Activated naive CD8-positive, alpha-beta T cell treated with anti-CD3 and anti-CD28 coated beads for 36 hours (primary cell): ENCODE data around the gene CPXM1. TPM values are rescaled to one million over a fixed set of nuclear protein-coding genes. Genes with fewer than 3 reads are reported as not detected.

Source experiments
- DNase-seq: peaks from one replicate; pipeline ENCODE4 v3.0.0; 2021
- H3K27ac Mint-ChIP-seq: one replicate; pipeline ENCODE4 v1.8.0; 2022; ENCODE audit warnings: mild to moderate bottlenecking, moderate library complexity, mixed read lengths
- H3K27me3 Mint-ChIP-seq: one replicate; pipeline ENCODE4 v1.8.0; 2022; ENCODE audit warnings: mild to moderate bottlenecking, mixed read lengths
- H3K36me3 Mint-ChIP-seq: one replicate; pipeline ENCODE4 v1.8.0; 2021; ENCODE audit warnings: mild to moderate bottlenecking, mixed read lengths
- H3K4me1 Mint-ChIP-seq: one replicate; pipeline ENCODE4 v1.8.0; 2021; ENCODE audit warnings: mixed read lengths
- H3K4me3 Mint-ChIP-seq: one replicate; pipeline ENCODE4 v1.8.0; 2022; ENCODE audit warnings: mild to moderate bottlenecking, moderate library complexity, mixed read lengths
- H3K9me3 Mint-ChIP-seq: one replicate; pipeline ENCODE4 v1.8.0; 2022; ENCODE audit warnings: mixed read lengths
- total RNA-seq, 2 experiments: library from RNA; stranded (reverse); gene quantifications; one replicate each; pipeline ENCODE4 v1.2.3, GENCODE V29; 2021

Gene CPXM1
- total RNA-seq, 2 experiments from 2014 or later, result 4.2 to 4.3 TPM

DNA sequence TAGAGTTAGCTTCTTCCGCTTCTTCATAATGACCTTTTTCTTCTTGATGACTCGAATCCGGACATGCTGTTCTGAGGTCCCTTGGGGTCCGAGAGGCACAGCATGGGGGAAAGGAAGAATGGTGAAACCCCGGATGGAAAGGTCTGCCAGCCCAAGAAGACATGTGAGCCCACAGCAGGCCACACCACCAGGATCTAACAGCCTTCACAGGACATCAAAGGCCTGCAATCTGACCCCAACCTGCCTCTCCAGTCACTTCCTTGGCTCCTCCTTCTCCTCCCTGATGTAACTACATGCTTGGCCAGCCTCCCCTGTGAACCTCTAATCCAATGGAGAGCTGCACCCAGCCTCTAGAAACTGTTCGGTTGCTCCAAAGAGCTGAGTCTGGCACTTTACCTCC lies 1.6 kb downstream of the CPXM1 start:
- H3K27ac Mint-ChIP-seq, result no peak overlapping the region
- H3K4me3 Mint-ChIP-seq, result peak overlapping the region; percentile 86
- H3K27me3 Mint-ChIP-seq, result peaks cover 45% of the 10 kb centered on the region
- DNase-seq, result no peak
- H3K9me3 Mint-ChIP-seq, result no peaks in the 10 kb centered on the region
- peaks cover 24% of the 10 kb centered on the region for H3K4me1 Mint-ChIP-seq
- no peaks in the 10 kb centered on the region for H3K36me3 Mint-ChIP-seq

DNA sequence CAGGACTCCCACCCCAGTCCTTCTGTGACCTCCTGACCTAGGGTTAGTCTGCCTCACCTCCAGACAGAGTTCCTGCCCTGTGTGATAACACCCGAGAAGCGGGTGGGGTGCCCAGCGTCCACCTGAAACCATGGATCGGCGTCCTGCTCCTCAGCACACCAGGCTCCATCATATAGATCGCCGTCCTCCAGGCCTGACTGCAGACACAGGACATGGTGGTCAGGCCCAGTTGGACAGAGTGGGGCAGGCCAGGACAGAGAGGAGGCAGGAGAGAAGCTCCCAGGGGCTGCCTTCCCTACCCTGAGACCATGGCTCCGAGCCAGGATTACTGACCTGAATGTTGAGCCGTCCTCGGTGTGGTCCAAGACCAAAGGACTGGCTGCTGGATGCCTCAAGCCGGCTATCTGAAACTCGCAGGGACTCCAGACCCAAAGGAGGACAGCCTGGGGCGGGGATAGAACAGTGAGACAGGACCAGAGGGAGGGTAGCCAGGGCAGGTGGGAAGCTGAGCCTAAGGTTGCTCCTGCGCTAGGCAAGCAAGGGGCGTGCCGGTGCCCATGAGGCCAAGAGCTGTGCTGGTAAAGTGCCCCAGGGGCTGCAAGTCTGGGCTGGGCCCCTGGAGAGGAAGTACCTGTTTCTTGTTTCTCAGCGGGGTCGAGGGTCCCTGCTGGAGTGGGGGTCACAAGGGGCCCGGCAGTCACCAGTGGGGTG lies 2.2 kb downstream of the CPXM1 start:
- H3K4me1 Mint-ChIP-seq, result peaks cover 24% of the 10 kb centered on the region
- no peaks in the 10 kb centered on the region for H3K9me3 Mint-ChIP-seq
- H3K36me3 Mint-ChIP-seq, result no peaks in the 10 kb centered on the region
- peaks cover 42% of the 10 kb centered on the region for H3K27me3 Mint-ChIP-seq
- DNase-seq, result no peak
- H3K27ac Mint-ChIP-seq, result no peak overlapping the region
- H3K4me3 Mint-ChIP-seq, result no peak overlapping the region

GRCh38 chr20:2797136-2797983 lies 3.1 kb downstream of the CPXM1 start:
- Mint-ChIP-seq H3K4me1 (peaks cover 24% of the 10 kb centered on the region), H3K36me3 (no peaks in the 10 kb centered on the region), H3K27ac (no peak overlapping the region), H3K9me3 (no peaks in the 10 kb centered on the region), H3K27me3 (peaks cover 36% of the 10 kb centered on the region), H3K4me3 (no peak overlapping the region)
- no peak for DNase-seq

GRCh38 chr20:2796011-2796660 lies 4.3 kb downstream of the CPXM1 start:
- Mint-ChIP-seq H3K27me3 (peaks cover 26% of the 10 kb centered on the region), H3K36me3 (no peaks in the 10 kb centered on the region), H3K9me3 (no peaks in the 10 kb centered on the region), H3K4me1 (peaks cover 18% of the 10 kb centered on the region), H3K27ac (no peak overlapping the region), H3K4me3 (no peak overlapping the region)
- no peak for DNase-seq

DNA sequence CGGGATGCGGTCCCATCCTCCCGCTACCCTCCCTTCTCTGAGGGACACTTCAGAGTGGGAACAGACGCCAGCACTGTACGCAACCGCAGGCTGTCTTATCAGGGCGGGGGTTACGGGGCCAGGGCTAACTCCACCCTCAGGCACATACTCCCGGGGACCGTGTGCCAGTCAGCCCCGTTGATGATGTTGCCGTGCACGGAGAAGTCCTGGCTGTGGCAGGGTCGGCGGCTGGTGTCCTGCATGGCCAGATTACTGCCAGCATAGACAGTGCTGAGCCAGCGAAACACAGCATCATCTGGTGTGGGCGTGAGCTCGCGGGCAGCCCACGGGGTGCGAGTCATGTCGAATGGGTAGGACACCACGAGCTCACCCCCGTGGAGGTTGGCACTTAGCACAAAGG lies 5.0 kb downstream of the CPXM1 start:
- Mint-ChIP-seq H3K4me1 (peaks cover 12% of the 10 kb centered on the region), H3K27me3 (peaks cover 20% of the 10 kb centered on the region)
- DNase-seq, result no peak

DNA sequence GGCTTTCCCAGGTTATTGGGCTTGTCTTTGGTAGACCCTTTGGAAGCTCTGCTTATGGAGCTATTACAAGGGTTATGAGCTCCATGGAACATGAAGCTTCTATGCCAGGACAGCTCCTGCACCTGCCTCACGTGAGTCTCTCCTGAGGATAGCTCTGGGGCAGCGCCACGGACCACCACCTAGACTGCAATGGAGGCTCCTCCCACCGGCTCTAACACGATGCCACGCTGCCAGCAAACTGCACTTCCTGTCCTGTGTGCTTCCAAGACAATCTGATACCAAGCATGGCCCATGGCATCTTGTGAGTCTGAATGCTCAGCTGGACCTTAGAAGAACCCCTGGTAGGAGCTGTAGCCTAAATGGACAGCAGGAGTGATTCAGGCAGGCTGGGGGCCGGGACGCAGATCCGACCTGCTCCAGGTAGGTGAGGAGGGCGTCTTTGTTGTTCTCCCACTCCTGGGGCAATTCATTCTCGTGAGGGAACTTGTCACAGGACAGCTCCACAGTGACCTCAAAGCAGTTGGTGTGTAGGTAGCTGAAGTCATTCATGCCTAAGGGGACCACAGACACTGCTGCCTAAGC lies 5.5 kb downstream of the CPXM1 start:
- H3K36me3 Mint-ChIP-seq, result no peaks in the 10 kb centered on the region
- DNase-seq, result no peak
- H3K27me3 Mint-ChIP-seq, result peaks cover 17% of the 10 kb centered on the region
- no peak overlapping the region for H3K27ac Mint-ChIP-seq
- H3K9me3 Mint-ChIP-seq, result no peaks in the 10 kb centered on the region
- H3K4me1 Mint-ChIP-seq, result peaks cover 10% of the 10 kb centered on the region
- H3K4me3 Mint-ChIP-seq, result no peak overlapping the region

More for the DNA sequence above, 5.0 kb downstream of the CPXM1 start:
- no peak overlapping the region for H3K4me3 Mint-ChIP-seq
- H3K36me3 Mint-ChIP-seq, result no peaks in the 10 kb centered on the region
- H3K27ac Mint-ChIP-seq, result no peak overlapping the region
- H3K9me3 Mint-ChIP-seq, result no peaks in the 10 kb centered on the region

- H3K27me3 Mint-ChIP-seq, result peaks cover 10% of the 10 kb centered on the region
- peaks cover 5% of the 10 kb centered on the region for H3K4me1 Mint-ChIP-seq
- H3K27ac Mint-ChIP-seq, result no peak overlapping the region
- no peaks in the 10 kb centered on the region for H3K36me3 Mint-ChIP-seq
- H3K4me3 Mint-ChIP-seq, result no peak overlapping the region
- no peaks in the 10 kb centered on the region for H3K9me3 Mint-ChIP-seq
- DNase-seq, result no peak
Observed at GRCh38 chr20:2794202-2794748, 6.2 kb downstream of the CPXM1 start.

- H3K27me3 Mint-ChIP-seq, result peaks cover 4% of the 10 kb centered on the region
- peaks cover 2% of the 10 kb centered on the region for H3K4me1 Mint-ChIP-seq
- H3K36me3 Mint-ChIP-seq, result no peaks in the 10 kb centered on the region
- H3K4me3 Mint-ChIP-seq, result no peak overlapping the region
- H3K9me3 Mint-ChIP-seq, result no peaks in the 10 kb centered on the region
- no peak overlapping the region for H3K27ac Mint-ChIP-seq
- no peak for DNase-seq
Observed at GRCh38 chr20:2793471-2793870, 7.0 kb downstream of the CPXM1 start.

DNA sequence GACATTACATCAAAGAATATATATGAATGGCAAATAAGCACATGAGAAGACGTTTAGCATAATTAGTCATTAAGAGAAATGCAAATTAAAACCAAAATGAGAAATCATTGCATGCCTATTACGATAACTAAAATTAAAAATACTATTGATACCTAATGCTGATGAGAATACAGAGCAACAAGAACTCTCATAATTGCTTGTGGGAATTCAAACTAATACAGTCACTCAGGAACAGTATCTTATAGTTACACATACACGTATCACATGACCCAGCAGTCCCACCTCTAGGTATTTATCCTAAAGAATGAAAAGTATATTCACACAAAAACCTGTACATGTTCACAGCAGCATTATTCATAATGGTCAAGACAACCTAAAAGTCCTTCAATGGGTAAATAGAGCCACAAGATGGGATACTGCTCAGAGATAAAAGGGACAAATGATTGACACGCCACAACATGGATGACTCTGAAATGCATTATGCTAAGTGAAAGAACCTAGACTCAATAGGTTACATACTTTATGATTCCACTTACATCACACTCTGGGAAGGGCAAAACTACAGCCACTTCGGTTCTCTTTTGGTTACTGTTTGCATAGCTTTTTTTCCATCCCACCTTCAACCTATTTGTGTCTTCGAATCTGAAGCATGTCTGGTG lies 16.4 kb downstream of the CPXM1 start:
- Mint-ChIP-seq H3K4me1 (peaks cover 2% of the 10 kb centered on the region), H3K36me3 (no peaks in the 10 kb centered on the region), H3K27ac (no peak overlapping the region), H3K9me3 (no peaks in the 10 kb centered on the region), H3K27me3 (peaks cover 7% of the 10 kb centered on the region), H3K4me3 (no peak overlapping the region)
- DNase-seq, result no peak

GRCh38 chr20:2780948-2781347 lies 19.5 kb downstream of the CPXM1 start:
- Mint-ChIP-seq H3K36me3 (no peaks in the 10 kb centered on the region), H3K9me3 (no peaks in the 10 kb centered on the region), H3K27me3 (peaks cover 12% of the 10 kb centered on the region), H3K27ac (no peak overlapping the region), H3K4me1 (peaks cover 2% of the 10 kb centered on the region), H3K4me3 (no peak overlapping the region)
- no peak for DNase-seq

DNA sequence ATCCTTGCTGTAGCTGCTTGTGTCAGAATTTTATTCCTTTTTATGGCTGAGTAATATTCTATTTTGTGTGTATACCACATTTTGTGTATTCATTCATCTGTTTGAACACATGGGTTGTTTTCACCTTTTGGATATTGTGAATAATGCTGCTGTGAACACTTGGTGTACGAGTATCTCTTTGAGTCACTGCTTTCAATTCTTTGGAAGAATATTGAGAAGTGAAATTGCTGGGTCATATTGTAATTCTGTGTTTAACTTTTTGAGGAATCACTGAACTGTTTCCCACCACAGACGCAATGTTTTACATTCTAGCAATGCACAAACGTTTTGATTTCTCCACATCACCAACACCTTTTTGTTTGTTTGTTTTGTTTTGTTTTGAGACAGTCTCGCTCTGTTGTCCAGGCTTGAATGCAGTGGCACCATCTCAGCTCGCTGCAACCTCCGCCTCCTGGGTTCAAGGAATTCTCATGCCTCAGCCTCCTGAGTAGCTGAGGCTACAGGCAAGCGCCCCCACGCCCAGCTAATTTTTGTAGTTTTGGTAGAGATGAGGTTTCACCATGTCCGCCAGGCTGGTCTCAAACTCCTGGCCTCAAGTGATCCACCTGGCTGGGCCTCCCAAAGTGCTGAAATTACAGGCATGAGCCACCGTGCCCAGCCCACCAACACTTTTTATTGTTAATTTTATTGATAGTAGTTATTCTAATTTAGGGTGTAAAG lies 21.7 kb downstream of the CPXM1 start:
- Mint-ChIP-seq H3K27me3 (peaks cover 12% of the 10 kb centered on the region), H3K36me3 (no peaks in the 10 kb centered on the region), H3K4me1 (peaks cover 2% of the 10 kb centered on the region), H3K4me3 (no peak overlapping the region), H3K27ac (no peak overlapping the region), H3K9me3 (no peaks in the 10 kb centered on the region)
- DNase-seq, result no peak

DNA sequence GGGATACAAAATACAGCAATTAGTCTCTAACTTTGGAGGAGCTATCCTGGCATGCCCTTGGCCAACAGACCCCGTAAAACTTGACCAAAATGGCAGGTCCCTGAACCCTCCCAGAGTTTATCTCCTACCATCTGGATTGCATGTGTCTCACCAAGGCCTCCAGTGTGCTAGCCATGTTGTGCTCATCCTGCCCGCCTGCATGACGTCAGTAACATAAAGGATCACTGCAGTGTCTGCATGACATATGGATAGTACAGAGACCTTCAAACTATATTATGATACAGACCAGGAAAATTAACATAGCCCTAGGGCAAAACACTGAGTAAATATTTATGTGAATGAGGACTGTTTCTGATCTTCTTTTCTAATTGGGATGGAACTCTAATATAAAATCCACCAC lies 25.3 kb downstream of the CPXM1 start:
- H3K27me3 Mint-ChIP-seq, result peaks cover 5% of the 10 kb centered on the region
- peaks cover 3% of the 10 kb centered on the region for H3K4me1 Mint-ChIP-seq

GRCh38 chr20:2773812-2774211 lies 26.6 kb downstream of the CPXM1 start:
- Mint-ChIP-seq H3K27me3 (peaks cover 8% of the 10 kb centered on the region), H3K9me3 (no peaks in the 10 kb centered on the region), H3K27ac (no peak overlapping the region), H3K4me1 (peaks cover 3% of the 10 kb centered on the region), H3K4me3 (no peak overlapping the region), H3K36me3 (no peaks in the 10 kb centered on the region)
- DNase-seq, result no peak

More for the DNA sequence above, 25.3 kb downstream of the CPXM1 start:
- Mint-ChIP-seq H3K36me3 (no peaks in the 10 kb centered on the region), H3K9me3 (no peaks in the 10 kb centered on the region), H3K4me3 (no peak overlapping the region), H3K27ac (no peak overlapping the region)
- DNase-seq, result no peak

GRCh38 chr20:2771631-2772080 lies 28.8 kb downstream of the CPXM1 start:
- Mint-ChIP-seq H3K4me3 (no peak overlapping the region), H3K9me3 (no peaks in the 10 kb centered on the region), H3K27ac (no peak overlapping the region), H3K36me3 (no peaks in the 10 kb centered on the region), H3K4me1 (peaks cover 3% of the 10 kb centered on the region), H3K27me3 (peaks cover 8% of the 10 kb centered on the region)
- no peak for DNase-seq
